Activated CD8-positive, alpha-beta memory T cell treated with anti-CD3 and anti-CD28 coated beads, Interleukin-2, amount 50 U/mL, for 1 hour (primary cell): ENCODE measurements around the gene CASZ1.

Experiments used
- DNase-seq: peaks from one replicate; pipeline ENCODE4 v3.0.0-alpha.2; 2020; ENCODE audit errors: extremely low read depth

Gene CASZ1

DNA sequence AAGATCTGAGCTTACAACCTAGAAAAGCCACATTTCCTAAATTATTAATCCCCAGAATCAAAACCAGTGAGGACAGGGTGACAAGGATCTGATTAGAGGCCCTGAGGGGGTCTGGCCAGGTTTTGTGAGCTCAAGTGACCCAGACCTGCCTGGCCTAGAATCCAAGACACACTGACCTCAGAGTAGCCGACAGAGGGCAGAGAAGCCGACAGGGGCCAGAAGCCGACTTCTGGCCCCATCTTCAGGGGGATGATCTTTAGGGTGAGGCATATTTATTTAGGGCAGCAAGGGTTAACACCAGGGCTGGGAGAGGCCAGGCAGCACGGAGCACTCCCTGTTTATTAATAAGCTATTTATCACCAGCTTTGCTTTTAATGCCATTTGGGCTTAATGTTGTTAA lies 45.3 kb downstream of the CASZ1 start:
- DNase-seq, result no peak

GRCh38 chr1:10745886-10746455 lies 50.5 kb downstream of the CASZ1 start:
- no peak for DNase-seq

- DNase-seq, result no peak
Measured at GRCh38 chr1:10745383-10745782, 51.1 kb downstream of the CASZ1 start.

- no peak for DNase-seq
Measured at GRCh38 chr1:10744654-10745238, 51.7 kb downstream of the CASZ1 start.

DNA sequence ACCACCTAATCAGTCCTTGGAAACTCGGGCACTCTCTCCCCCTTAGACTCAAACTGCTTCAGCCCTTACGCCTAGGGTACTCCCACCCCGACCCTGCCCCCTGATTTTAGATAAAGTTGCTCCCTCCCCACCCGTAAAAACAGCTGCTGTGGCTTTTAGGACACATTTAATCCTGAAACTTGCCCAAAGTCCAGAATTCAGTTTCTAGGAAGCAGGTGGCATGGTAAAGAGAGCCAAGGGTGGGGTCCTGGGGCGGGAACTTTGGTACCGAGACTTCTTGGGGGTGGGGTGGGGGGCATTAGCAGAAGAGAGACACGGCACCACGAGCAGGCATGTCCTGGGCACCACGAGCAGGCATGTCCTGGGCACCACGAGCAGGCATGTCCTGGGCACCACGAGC lies 52.4 kb downstream of the CASZ1 start:
- DNase-seq, result no peak

DNA sequence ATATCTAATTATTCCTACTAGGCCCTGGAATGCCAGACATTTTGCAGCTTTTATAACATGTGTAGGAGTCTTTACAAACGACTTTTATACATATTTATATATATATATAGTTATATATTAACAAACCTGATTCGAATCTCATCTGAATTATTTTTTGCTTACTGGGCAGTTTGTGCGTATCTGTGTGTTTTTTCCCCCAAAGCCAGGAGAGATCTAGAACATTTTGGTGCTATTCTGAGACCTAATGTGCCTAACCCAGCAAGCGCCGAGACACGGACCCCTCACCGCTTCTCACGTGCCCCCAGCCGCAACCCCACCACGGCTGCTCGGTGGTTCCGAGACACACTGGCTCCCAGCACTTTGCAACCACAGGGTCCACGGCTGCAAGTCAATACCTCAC lies 54.8 kb downstream of the CASZ1 start:
- DNase-seq, result no peak

- no peak for DNase-seq
Measured at GRCh38 chr1:10740123-10740522, 56.3 kb downstream of the CASZ1 start.

- no peak for DNase-seq
Measured at GRCh38 chr1:10739589-10739988, 56.9 kb downstream of the CASZ1 start.

GRCh38 chr1:10738061-10739058 lies 58.1 kb downstream of the CASZ1 start:
- no peak for DNase-seq

- DNase-seq, result no peak
Measured at GRCh38 chr1:10737651-10738050, 58.8 kb downstream of the CASZ1 start.

DNA sequence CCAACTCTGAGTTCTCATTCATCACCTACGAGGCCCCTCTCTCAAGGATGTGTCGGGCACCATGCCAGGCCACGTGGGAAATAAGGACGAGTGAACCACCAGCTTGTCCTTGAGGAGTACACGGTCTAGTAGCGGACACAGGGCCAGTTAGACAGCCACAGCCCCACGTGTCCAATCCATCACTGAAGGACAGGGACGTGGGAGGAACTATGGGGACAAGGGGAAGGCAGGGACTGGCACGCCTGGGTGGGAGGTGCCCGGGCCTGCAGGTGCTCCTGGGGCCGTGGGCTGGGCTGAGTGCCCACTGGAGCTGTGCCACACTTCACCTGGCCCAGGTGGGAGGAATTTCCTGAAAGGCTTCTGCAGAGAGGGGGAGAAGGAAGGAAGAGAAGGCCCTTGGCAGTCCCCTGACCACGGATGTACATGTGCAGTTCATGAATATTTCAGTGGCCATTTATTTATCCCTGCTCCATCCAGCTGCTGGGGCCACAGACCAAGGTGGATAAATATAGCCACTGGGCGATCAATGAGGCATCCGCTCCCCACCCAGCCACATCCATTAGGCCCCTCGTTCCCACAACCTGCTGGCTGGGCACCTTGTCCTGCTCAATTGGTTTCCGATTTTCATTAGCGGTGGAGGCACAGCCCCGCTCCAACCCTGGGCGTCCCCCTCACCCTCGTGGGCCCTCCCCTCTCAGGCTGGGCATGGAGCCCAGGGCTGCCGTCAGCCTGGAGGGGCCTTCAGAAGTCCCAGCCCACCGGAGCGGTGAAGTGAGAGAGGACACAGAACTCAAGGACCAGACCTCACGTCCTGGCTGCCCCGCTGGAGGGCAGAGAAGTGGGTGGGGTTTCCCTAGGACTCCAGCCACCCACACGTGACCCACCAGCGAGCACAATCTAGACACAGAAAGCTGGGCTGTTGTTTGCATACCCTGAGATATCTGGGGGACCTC lies 59.5 kb downstream of the CASZ1 start:
- no peak for DNase-seq

- DNase-seq, result no peak
Measured at GRCh38 chr1:10735563-10736305, 60.7 kb downstream of the CASZ1 start.

DNA sequence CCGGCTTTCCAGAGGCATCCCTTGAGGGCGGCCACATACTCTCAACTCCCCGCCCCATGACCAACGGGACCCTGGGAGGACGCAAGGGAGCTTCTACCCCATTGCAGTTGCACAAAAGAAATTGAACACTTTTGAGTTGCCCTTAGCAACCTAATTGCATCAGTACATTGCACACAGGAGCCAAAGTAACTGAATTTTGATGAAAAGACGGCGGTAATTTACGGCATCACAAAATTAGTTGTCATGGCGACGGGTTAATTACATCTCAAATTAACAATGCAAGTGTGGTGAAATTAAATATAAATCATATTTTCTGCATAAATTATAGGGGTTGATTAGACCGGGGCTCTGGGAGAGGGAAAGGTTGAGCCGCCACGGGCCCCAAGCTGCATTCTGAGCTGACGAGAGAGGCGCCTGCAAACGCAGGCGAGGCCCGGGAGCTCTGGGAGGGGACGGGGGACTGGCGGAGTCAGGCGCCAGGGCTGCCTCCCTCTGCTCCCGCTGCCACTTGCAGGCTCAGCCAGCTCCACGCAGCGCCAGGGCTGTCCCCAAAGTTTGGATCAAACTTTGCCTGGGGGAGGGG lies 61.4 kb downstream of the CASZ1 start:
- DNase-seq, result no peak

DNA sequence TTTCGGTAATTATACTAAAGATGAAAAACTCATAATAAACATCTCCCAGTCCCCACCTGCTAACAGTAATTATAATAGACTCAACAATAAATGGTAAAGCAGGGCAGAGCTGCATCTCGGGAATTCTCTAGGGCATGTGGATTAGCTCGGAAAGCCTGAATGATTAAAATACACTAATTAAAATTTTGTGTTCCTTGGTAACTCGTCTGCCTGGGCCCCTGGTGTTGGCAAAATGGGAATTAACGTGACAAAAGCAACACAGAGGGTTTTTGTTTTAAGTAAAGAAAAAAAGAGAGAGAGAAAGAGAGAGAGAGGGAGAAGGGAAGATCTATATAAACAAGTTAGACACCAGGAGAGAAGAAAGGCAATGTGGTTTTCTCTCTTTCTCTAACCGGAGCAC lies 62.1 kb downstream of the CASZ1 start:
- no peak for DNase-seq

DNA sequence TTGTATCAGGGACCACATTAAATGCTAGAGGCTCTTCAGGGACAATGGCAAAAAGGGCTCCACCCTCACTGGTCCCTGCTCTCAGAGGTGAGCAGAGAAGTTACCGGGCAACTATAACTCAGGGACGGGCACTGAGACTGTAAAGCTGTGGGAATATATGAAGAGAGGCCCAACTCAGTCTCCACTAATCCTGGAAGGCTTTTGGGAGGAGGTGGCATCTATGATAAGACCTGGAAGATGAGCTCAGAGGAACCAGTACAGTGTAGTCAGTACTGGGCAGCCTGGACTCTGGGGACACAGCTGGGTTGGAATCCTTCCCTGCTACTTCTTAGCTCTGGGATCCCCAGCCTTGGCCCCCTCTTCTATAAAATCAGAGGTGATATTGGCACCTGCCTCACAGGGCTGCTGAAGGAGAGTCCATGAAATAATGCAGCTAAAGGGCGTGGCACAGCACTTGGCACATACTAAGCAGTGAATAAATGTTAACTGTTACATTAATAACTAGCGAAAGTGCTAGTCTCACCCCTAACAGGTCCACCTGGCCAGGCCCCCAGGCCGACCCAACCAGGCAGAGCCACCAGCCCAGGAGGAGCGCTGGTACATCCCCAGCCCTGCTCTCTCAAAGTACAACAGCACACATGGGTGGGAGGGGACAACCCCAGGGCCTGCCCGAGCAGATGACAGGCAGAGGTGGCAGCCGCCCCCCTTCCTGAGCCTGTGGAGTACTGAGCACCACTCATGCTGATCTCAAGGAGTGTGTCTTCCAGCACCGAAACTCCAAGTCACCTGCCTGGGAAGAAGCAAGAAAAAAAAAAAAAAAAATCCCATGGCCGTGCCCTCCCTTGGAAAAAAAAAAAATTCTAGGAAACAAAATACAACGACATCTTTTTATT lies 62.7 kb downstream of the CASZ1 start:
- DNase-seq, result no peak

- DNase-seq, result no peak
Measured at GRCh38 chr1:10730985-10731384, 65.5 kb downstream of the CASZ1 start.

GRCh38 chr1:10728595-10729410 lies 67.6 kb downstream of the CASZ1 start:
- DNase-seq, result no peak

DNA sequence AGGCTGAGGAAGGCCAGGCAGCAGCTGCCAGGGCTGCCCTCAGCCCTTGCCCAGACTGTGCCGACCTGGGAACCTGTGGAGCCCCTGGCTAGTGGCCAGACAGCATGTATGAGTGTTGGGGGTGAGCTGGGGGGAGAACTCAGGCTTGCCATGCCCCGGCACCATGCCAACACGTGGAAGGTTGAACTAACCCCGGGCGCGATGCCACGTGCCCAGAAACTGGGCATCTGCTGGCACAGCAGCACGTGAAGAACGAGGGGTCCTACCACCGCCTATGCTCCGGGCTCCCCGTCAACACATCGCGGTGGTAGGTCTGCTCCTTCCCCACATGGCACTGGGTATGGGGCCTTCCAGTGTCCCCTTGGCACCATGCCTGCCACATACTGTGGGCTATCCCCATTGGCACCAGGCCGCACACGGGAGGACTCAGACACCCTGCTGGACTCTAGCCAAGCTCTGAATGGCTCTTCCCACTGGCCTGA lies 68.7 kb downstream of the CASZ1 start:
- DNase-seq, result no peak

DNA sequence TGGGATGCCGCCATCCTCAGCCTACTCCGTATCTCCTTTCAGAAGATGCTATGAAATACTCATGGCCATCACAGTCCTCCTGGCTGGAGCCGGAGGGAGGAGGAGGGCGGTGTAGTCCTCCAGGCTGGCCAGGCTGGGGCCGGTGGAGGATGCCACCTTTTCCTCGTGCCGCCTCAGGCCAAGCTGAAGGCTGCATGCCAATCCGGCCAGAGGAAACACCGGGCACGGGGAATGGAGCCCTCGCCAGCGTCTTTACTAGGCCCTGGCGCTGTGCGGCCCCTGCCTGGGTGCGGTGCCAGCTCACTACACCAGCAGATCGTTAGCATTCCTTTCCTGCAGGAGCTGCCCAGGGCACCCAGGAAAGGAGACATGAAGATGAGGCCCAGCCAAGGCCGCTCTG lies 70.1 kb downstream of the CASZ1 start:
- no peak for DNase-seq
